GM10266 (cell line): ENCODE measurements around the gene EGFR.

Experiments
- DNase-seq: peaks from one replicate; pipeline ENCODE4 v3.0.0; 2012; ENCODE audit errors: extremely low spot score
- TF ChIP-seq, protein P1 (sequence below): IDR thresholded peaks from 2 replicates; pipeline ENCODE4 v1.5.1; 2012; ENCODE audit warnings: mild to moderate bottlenecking, low read depth; ENCODE audit not compliant: control insufficient read depth, insufficient read depth; ENCODE audit errors: missing control alignments

Gene EGFR

DNA sequence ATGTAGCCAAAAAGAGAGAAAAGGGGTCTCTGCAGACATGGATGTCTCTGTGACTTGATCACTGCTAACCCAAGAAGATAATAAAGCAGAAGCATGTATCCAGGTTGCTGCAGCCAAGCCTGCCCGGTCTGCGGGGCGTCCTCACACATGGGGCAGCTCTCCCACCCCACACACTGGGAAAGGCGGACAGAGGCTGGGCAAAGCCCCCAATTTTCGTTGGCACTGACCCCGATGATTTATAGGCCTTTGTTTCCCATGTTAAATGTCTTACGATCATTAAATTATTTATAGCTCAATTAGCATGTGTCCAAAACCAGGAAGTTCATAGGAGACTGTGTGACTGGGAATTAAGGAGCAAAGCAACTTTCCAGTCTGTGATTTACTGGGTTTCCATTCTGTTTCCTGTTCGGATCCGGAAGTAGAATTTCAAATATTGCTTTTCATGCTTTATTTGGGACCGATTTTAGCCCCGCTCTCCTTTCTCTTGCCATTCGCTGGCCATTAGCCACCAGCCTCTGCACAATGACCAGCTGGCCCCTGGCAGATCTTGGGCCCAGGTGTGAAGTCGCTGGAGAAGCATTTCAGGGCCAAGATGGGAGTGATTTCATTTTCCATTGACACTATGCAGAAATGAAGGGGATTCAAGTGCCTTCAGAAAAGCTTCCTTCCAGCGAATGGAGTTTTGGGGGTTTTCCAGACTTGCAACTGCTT, 91.6 kb downstream of the EGFR start:
- TF ChIP-seq, protein P1, sequence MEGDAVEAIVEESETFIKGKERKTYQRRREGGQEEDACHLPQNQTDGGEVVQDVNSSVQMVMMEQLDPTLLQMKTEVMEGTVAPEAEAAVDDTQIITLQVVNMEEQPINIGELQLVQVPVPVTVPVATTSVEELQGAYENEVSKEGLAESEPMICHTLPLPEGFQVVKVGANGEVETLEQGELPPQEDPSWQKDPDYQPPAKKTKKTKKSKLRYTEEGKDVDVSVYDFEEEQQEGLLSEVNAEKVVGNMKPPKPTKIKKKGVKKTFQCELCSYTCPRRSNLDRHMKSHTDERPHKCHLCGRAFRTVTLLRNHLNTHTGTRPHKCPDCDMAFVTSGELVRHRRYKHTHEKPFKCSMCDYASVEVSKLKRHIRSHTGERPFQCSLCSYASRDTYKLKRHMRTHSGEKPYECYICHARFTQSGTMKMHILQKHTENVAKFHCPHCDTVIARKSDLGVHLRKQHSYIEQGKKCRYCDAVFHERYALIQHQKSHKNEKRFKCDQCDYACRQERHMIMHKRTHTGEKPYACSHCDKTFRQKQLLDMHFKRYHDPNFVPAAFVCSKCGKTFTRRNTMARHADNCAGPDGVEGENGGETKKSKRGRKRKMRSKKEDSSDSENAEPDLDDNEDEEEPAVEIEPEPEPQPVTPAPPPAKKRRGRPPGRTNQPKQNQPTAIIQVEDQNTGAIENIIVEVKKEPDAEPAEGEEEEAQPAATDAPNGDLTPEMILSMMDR, result no peak
- DNase-seq, result no peak

DNA sequence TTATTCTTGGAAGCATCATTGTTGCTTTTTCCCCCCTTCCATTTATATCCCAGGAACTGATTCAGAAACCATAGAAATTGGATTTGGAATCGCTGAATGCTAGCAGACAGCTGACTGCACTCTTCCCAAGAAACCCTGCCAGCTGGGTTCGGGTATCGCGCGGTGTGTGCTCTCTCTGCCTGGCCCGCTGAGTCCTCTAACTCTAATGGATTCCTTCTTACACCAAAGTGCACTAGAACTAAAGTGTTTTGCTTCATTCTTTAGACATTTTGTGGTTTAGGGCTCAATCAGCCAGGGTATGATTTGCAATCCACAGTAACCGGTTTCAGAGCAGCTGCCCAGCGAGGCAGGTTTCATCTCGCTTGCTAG, 92.2 kb downstream of the EGFR start:
- DNase-seq, result no peak
- TF ChIP-seq, protein P1, result no peak

DNA sequence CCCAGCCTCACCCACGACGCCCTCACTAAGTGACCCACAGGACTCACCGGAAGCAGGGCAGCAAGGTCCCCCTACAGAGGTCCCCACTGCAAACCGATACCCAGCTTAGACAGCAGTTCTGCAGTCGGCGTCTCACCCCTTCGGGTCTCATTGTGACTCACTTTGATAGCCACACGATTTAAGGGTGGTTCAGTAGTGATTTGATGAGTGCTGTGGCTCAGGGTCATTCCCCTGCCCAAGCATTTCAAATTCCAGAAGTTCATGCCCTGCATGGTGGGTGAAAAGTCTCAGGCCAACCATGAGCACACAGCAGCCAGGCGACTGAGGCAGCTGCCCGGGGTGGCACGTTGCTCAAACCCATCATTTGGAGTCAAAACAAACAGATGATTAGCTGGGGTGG, 93.2 kb downstream of the EGFR start:
- TF ChIP-seq, protein P1, result no peak
- no peak for DNase-seq

DNA sequence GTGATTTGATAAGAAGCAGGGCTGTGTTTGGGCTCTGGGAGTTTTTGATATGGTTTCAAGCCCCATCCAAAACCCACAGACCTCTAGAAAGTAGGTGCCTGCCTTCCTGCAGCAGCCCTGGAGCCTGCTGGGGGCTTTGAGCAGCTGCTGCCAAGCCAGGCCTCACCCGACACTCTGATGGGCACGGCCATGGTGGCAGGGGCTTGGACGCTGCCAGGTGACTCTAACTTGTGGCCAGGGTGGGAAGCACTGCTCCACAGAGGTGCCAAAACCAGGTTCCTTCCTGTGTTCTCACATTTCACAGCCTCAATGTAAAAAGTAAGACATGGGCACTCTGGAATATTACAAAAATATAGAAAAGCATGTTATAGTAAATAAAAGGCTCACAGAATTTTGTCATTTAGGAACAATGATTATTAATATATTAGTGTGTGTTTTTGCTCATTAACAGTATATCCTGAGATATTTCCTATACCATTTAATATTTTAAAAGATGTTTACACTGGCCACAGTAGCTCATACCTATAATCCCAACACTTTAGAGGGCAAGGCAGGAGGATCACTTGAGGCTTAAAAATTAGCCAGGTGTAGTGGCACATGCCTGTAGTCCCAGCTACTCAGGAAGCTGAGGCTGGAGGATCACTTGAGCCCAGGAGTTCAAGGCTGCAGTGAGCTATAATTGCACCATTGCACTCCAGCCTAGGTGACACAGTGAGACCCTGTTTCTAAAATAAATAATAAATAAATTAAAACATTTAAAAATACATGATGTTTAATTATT, 95.1 kb downstream of the EGFR start:
- TF ChIP-seq, protein P1, result no peak
- no peak for DNase-seq

DNA sequence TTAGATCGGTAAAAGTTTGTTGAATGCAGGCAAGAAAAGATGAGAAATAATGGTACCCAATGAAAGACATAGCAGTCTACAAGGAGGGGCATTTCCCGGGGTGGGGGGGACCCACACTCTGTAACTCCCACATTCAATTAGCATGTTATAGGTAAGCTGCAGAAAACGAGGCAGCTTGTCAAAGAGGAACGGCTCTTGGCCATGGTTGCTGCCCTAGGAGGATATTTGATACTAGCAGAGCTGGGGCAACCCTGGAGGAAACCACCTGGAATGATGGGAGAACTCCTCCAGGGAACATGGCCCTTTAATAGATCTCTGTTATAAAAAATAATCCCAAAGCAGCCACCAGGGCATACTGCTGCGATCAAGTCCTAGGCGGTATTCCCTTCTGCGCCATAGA, 98.5 kb downstream of the EGFR start:
- TF ChIP-seq, protein P1, result no peak
- DNase-seq, result no peak

DNA sequence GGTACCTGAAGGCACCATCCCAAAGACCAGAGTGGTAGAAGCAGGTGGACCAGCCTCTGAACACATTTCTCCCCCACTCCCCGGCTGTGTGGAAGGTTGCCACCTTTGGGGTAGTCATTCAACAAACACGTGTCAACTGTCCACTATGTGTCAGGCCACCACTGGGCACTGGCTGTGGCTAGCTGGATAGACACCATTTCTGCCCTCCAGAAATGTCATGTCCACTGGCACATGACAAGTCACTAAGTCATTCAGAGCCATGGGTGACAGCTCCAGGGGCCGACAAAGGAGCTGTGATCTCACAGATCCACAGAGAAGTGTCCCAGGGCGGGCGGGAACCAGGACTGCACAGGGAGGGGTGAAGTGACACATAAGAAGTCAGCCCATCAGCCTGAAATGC, 99.6 kb downstream of the EGFR start:
- TF ChIP-seq, protein P1, result no peak
- DNase-seq, result no peak

DNA sequence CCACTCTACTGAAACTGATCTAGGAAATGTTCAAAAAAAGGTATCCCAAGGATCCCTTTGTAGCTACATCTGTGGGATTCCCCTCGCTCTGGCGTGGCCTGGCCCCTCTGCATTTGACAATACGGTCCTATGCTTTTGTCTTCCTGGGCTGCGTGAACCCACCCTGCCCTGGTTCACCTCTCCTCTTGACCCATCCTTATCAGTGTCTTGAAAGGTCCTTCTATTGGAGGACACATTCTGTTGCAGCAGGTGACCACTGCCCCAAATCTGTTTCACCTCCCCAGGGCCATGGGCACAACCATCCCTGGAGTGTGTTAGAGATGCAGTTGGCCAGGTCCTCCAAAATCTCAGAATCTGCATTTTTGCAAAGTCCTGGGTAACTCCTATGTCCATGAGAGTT, 100.8 kb downstream of the EGFR start:
- DNase-seq, result no peak
- TF ChIP-seq, protein P1, result no peak
